ENCODE measurements around the gene CGB8. TPM values are rescaled to one million over a fixed set of nuclear protein-coding genes. Genes with fewer than 3 reads are reported as not detected.

CGB8 gene
- total and polyA plus RNA-seq, 2 of the 4 experiments (the other 2 are of a cell fraction): 0.48 TPM; not detected in 1

DNA sequence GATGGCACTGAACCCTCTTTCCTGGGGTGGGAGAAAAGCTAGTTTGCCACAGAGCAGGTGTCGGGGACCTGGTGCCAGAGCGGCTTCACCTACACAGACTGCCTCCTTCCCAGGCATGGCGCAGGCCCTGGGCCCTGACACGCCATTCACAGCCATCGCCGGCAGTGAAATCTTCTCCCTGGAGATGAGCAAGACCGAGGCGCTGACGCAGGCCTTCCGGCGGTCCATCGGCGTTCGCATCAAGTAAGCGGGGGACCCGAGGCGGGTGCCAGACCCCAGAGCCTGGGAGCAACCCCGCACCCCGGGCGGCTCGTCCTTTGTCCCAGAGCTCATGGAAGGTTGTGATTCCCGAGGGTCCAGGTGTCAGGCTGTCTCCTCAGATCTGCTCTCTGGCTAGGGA lies 42.0 kb downstream of the CGB8 start:
- no peaks in the 10 kb centered on the region for H3K9me3 ChIP-seq (ENCODE audit: control insufficient read depth, insufficient read depth, low read length)
- CTCF ChIA-PET: no interaction called here
- H3K14ac ChIP-seq (replicated peaks; ENCODE audit: low read depth, low read length): no peak overlapping the region
- H2BK5ac ChIP-seq (ENCODE audit: low read depth, low read length, poor library complexity, severe bottlenecking): no peak overlapping the region
- peaks cover 57% of the 10 kb centered on the region for H3K36me3 ChIP-seq (ENCODE audit: control insufficient read depth, insufficient read depth, low read length)
- intact Hi-C loops (cut with micrococcal nuclease): no loop called here
- no peak overlapping the region for H2AK9ac ChIP-seq (replicated peaks; ENCODE audit: low read depth, low read length, poor library complexity)
- no peak for TF ChIP-seq NFE2L2 (IDR thresholded peaks at IDR 0.05; ENCODE audit: low read depth, low read length)
- BruUV-seq (replicated peaks): no TSS peak
- no peaks in the 10 kb centered on the region for H4K20me1 ChIP-seq (ENCODE audit: insufficient read depth, low read length)
- H3K4me3 ChIP-seq (ENCODE audit: insufficient read depth, low read depth, low read length): no peak overlapping the region
- H3K9ac ChIP-seq (ENCODE audit: low read depth, low read length): no peak overlapping the region
- H4K91ac ChIP-seq (ENCODE audit: insufficient read depth, low read depth, low read length): no peak overlapping the region
- no peak overlapping the region for H2BK120ac ChIP-seq (ENCODE audit: low read depth, low read length)
- in situ Hi-C loops (cut with MboI; ENCODE audit: low sequenced_read_pairs): no loop called here
- no peak overlapping the region for H3K18ac ChIP-seq (ENCODE audit: low read depth, low read length)
- H2AK5ac ChIP-seq (ENCODE audit: low read depth, low read length): no peak overlapping the region
- H3K27me3 ChIP-seq (ENCODE audit: control insufficient read depth, insufficient read depth, low read length): no peaks in the 10 kb centered on the region
- H3K4ac ChIP-seq (ENCODE audit: low read depth, low read length): no peak overlapping the region
- H4K5ac ChIP-seq (ENCODE audit: low read depth, low read length): no peak overlapping the region
- H3K56ac ChIP-seq (ENCODE audit: extremely low read depth, insufficient read depth, low read length): no peak overlapping the region
- H3K4me2 ChIP-seq (ENCODE audit: low read depth, low read length): no peak overlapping the region
- DNase-seq (no peak), ATAC-seq (ENCODE audit: low read depth) (no peak)
- no peak overlapping the region for H2AFZ ChIP-seq (replicated peaks; ENCODE audit: low read length, poor library complexity)
- H2BK15ac ChIP-seq (ENCODE audit: low read depth, low read length): no peak overlapping the region
- no peak overlapping the region for H2BK20ac ChIP-seq (ENCODE audit: low read depth, low read length)
- peaks cover 0 to 11% of the 10 kb centered on the region in 2 experiments; a peak in 2 of 4 replicates for H3K79me1 ChIP-seq (ENCODE audit: low read depth in 1 of 2, low read length in 2 of 2)
- dilution Hi-C loops (cut with HindIII; ENCODE audit: low sequenced_read_pairs, unreplicated experiment): no loop called here
- H3K27ac ChIP-seq (ENCODE audit: insufficient read depth, low read length): no peak overlapping the region
- H3K23ac ChIP-seq (ENCODE audit: low read depth, low read length): no peak overlapping the region
- H3K9me1 ChIP-seq (ENCODE audit: insufficient read depth, low read length): peaks cover 2% of the 10 kb centered on the region; the same call in 1 of the 2 replicates
- H3K4me1 ChIP-seq (ENCODE audit: control insufficient read depth, insufficient read depth, low read length): no peaks in the 10 kb centered on the region
- POLR2A ChIA-PET (ENCODE audit: unreplicated experiment): no interaction called here
- H4K8ac ChIP-seq (ENCODE audit: low read depth in 2 of 2, low read length in 2 of 2): no peak overlapping the region
- 97% methylated on average over 16 of the region's 22 CpGs; no CpG with 5 or more reads in 1 of the 2 experiments for WGBS, 2 experiments (ENCODE audit: extremely low coverage in 2 of 2, insufficient read length in 1 of 2)

Data from IMR-90 (cell line).